GM23338 (cell line): ENCODE data around the gene FOXI1. TPM values are rescaled to one million over a fixed set of nuclear protein-coding genes. Genes with fewer than 3 reads are reported as not detected.

Experiments
- ATAC-seq: fragments of 200-7000 bp; cut with Tn5 transposase; 3 replicates; pipeline ENCODE4 v1.9.1; 2020
- DNase-seq: peaks from one replicate; pipeline ENCODE4 v3.0.0-alpha.2; 2015; ENCODE audit warnings: low spot score
- H2AFZ ChIP-seq: fragments of 200-600 bp; sonication (generic); 2 replicates; pipeline ENCODE4 v1.8.0; 2016; ENCODE audit warnings: antibody characterized with exemption, mild to moderate bottlenecking, moderate library complexity
- H3F3A ChIP-seq: fragments of 200-600 bp; sonication (generic); replicated peaks from 2 replicates; pipeline ENCODE4 v1.8.0; 2017; ENCODE audit warnings: antibody characterized with exemption, mixed run types, low read depth
- H3K27ac ChIP-seq: fragments of 200-600 bp; sonication (generic); 2 replicates; pipeline ENCODE4 v1.6.1; 2016; ENCODE audit warnings: low read depth
- H3K27me3 ChIP-seq: fragments of 200-600 bp; sonication (generic); 2 replicates; pipeline ENCODE4 v1.8.0; 2016; ENCODE audit warnings: mild to moderate bottlenecking, mixed run types, moderate library complexity; ENCODE audit not compliant: insufficient read depth
- H3K36me3 ChIP-seq: fragments of 200-600 bp; sonication (generic); 2 replicates; pipeline ENCODE4 v1.8.0; 2016; ENCODE audit warnings: mild to moderate bottlenecking; ENCODE audit not compliant: insufficient read depth
- H3K4me1 ChIP-seq: fragments of 200-600 bp; sonication (generic); 2 replicates; pipeline ENCODE4 v1.8.0; 2016; ENCODE audit warnings: mild to moderate bottlenecking, moderate library complexity; ENCODE audit not compliant: insufficient read depth
- H3K4me2 ChIP-seq: fragments of 200-600 bp; sonication (generic); 2 replicates; pipeline ENCODE4 v1.7.1; 2017; ENCODE audit warnings: mixed run types
- H3K4me3 ChIP-seq: fragments of 200-600 bp; sonication (generic); 2 replicates; pipeline ENCODE4 v1.6.1; 2016; ENCODE audit warnings: mixed run types
- H3K79me2 ChIP-seq: fragments of 200-600 bp; sonication (generic); replicated peaks from 2 replicates; pipeline ENCODE4 v1.8.0; 2017; ENCODE audit warnings: mild to moderate bottlenecking; ENCODE audit not compliant: insufficient read depth
- H3K9me2 ChIP-seq: fragments of 200-600 bp; sonication (generic); 2 replicates; pipeline ENCODE4 v1.8.0; 2017; ENCODE audit not compliant: insufficient read depth
- H4K20me1 ChIP-seq: fragments of 200-600 bp; sonication (generic); replicated peaks from 2 replicates; pipeline ENCODE4 v1.8.0; 2017; ENCODE audit warnings: mild to moderate bottlenecking; ENCODE audit not compliant: insufficient read depth
- H3K27ac Mint-ChIP-seq: 2 replicates; pipeline ENCODE4 v1.8.0; 2020; ENCODE audit warnings: inconsistent platforms, mild to moderate bottlenecking, moderate library complexity, mixed read lengths
- H3K27me3 Mint-ChIP-seq: 3 replicates; pipeline ENCODE4 v1.8.0; 2022; ENCODE audit warnings: low read depth, mild to moderate bottlenecking, moderate library complexity, mixed read lengths, inconsistent platforms; ENCODE audit not compliant: insufficient read depth, poor library complexity
- H3K36me3 Mint-ChIP-seq: 3 replicates; pipeline ENCODE4 v1.8.0; 2021; ENCODE audit warnings: low read depth, mild to moderate bottlenecking, inconsistent platforms, moderate library complexity, mixed read lengths
- H3K4me1 Mint-ChIP-seq: 3 replicates; pipeline ENCODE4 v1.8.0; 2020; ENCODE audit warnings: mild to moderate bottlenecking, inconsistent platforms, mixed read lengths
- H3K4me3 Mint-ChIP-seq: 3 replicates; pipeline ENCODE4 v1.8.0; 2021; ENCODE audit warnings: moderate library complexity, mild to moderate bottlenecking, inconsistent platforms, mixed read lengths
- H3K9me3 Mint-ChIP-seq: 3 replicates; pipeline ENCODE4 v1.8.0; 2020; ENCODE audit warnings: moderate library complexity, mild to moderate bottlenecking, inconsistent platforms, mixed read lengths
- CREB1 ChIP-seq: fragments of 250-450 bp; sonication (Bioruptor Pico); IDR thresholded peaks from 2 replicates; pipeline ENCODE4 v1.5.0; 2020; ENCODE audit warnings: low read depth, mild to moderate bottlenecking, moderate library complexity
- EZH2 ChIP-seq: fragments of 200-600 bp; sonication (generic); IDR thresholded peaks from one replicate; pipeline ENCODE4 v1.8.0; 2017; ENCODE audit warnings: antibody characterized with exemption, mild to moderate bottlenecking, low read depth; ENCODE audit not compliant: unreplicated experiment
- NANOG ChIP-seq: IDR thresholded peaks from 2 replicates; pipeline ENCODE4 v1.6.1; 2016; ENCODE audit warnings: antibody characterized with exemption, borderline replicate concordance
- REST ChIP-seq: IDR thresholded peaks from one replicate; pipeline ENCODE4 v1.6.1; 2018; ENCODE audit warnings: antibody characterized with exemption; ENCODE audit not compliant: unreplicated experiment
- STAT1 ChIP-seq: IDR thresholded peaks from one replicate; pipeline ENCODE4 v1.6.1; 2016; ENCODE audit warnings: antibody characterized with exemption; ENCODE audit not compliant: unreplicated experiment
- ZNF462 ChIP-seq: fragments of 250-450 bp; sonication (Bioruptor Pico); IDR thresholded peaks from 2 replicates; pipeline ENCODE4 v1.5.0; 2020; ENCODE audit warnings: mild to moderate bottlenecking, moderate library complexity
- polyA plus RNA-seq: library from polyadenylated mRNA; unstranded; fragments of >200 nt; fragmentation: Nextera tagmentation; extraction: Ambion mirVana; gene quantifications from 2 replicates; pipeline ENCODE4 v1.2.1, GENCODE V29; 2016
- total RNA-seq: library from RNA; depleted of rRNA; stranded (reverse); fragments of >200 nt; shearing (Covaris generic); gene quantifications from 2 replicates; pipeline ENCODE4 v1.2.3, GENCODE V29; 2014

Gene FOXI1
- total and polyA plus RNA-seq, 2 experiments from 2014 or later = not detected

GRCh38 chr5:170141636-170142035 is 35.9 kb downstream of the FOXI1 start (continued):
- TF ChIP-seq REST = no peak
- TF ChIP-seq EZH2 = no peak

- no peaks in the 10 kb centered on the region for H3K27me3 ChIP-seq
Measured at GRCh38 chr5:170142196-170142595, 36.5 kb downstream of the FOXI1 start.

More at GRCh38 chr5:170142196-170142595, 36.5 kb downstream of the FOXI1 start:
- no peak overlapping the region for H3K4me2 ChIP-seq
- no peak overlapping the region for H3K27ac ChIP-seq
- no peaks in the 10 kb centered on the region for H3K36me3 ChIP-seq
- H2AFZ ChIP-seq = no peak overlapping the region
- Mint-ChIP-seq H3K36me3 (no peaks in the 10 kb centered on the region; the same call in 2 of the 3 replicates), H3K4me1 (no peaks in the 10 kb centered on the region), H3K27me3 (peaks cover 8% of the 10 kb centered on the region), H3K4me3 (no peak overlapping the region), H3K9me3 (no peaks in the 10 kb centered on the region; the same call in 1 of the 3 replicates), H3K27ac (no peak overlapping the region)
- H3K9me2 ChIP-seq = peaks cover 5% of the 10 kb centered on the region; the same call in 1 of the 2 replicates
- TF ChIP-seq CREB1 (CRISPR knock-in tag) (no peak), EZH2 (no peak), REST (no peak), ZNF462 (CRISPR knock-in tag) (no peak), STAT1 (no peak), NANOG (no peak)
- H3K79me2 ChIP-seq = no peaks in the 10 kb centered on the region
- no peak for ATAC-seq
- H4K20me1 ChIP-seq = no peaks in the 10 kb centered on the region
- H3K4me3 ChIP-seq = no peak overlapping the region
- H3K4me1 ChIP-seq = no peaks in the 10 kb centered on the region
- no peak for DNase-seq
- no peaks in the 10 kb centered on the region for H3F3A ChIP-seq
